ENCODE data around the gene GALNT9.

- no peak for TF ChIP-seq CTCF (IDR thresholded peaks at IDR 0.05; ENCODE audit: low read depth, low read length)
- no peak for TF ChIP-seq EZH2phosphoT487 (IDR thresholded peaks at IDR 0.05; ENCODE audit: low read depth)
Measured at GRCh38 chr12:132188916-132189325, 140.5 kb downstream of the GALNT9 start.

Measured in OCI-LY3 (cell line).